DLD1 (cell line): ENCODE data around the gene F2R.
"Not testable (repeated sequence)": the region's sequence is repeated elsewhere in the genome, so short reads cannot be mapped to it uniquely, and the experiment has no call there.

Source experiments
- in situ Hi-C: cut with HindIII; loops from 2 replicates; pipeline ENCODE4 v1.10.0; 2017; ENCODE audit warnings: low sequenced_read_pairs

Gene F2R

GRCh38 chr5:76747706-76748105, 31.8 kb downstream of the F2R start:
- in situ Hi-C loops, result no loop called here

- in situ Hi-C loops, result no loop called here
Measured at GRCh38 chr5:76751291-76751690, 35.4 kb downstream of the F2R start.

DNA sequence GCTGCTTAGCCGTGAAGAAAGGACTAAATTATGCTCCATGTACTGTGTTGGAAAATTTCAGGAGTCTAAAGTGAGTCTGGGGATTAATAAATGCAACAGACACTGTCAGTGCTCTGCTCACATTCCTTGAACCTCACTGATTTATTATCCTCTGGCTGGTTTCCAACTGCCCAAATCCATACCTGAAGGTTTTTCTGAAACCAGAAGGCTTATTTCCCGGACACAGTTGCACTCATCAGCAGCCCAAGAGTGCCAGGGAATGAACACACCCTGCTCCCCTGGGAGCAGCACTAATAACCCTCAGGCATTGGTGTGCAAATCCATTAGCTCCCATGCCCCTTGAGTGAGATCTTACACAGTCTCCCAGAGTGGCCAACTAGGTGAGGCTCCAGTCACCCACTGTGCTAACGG, 38.7 kb downstream of the F2R start:
- in situ Hi-C loops, result no loop called here

DNA sequence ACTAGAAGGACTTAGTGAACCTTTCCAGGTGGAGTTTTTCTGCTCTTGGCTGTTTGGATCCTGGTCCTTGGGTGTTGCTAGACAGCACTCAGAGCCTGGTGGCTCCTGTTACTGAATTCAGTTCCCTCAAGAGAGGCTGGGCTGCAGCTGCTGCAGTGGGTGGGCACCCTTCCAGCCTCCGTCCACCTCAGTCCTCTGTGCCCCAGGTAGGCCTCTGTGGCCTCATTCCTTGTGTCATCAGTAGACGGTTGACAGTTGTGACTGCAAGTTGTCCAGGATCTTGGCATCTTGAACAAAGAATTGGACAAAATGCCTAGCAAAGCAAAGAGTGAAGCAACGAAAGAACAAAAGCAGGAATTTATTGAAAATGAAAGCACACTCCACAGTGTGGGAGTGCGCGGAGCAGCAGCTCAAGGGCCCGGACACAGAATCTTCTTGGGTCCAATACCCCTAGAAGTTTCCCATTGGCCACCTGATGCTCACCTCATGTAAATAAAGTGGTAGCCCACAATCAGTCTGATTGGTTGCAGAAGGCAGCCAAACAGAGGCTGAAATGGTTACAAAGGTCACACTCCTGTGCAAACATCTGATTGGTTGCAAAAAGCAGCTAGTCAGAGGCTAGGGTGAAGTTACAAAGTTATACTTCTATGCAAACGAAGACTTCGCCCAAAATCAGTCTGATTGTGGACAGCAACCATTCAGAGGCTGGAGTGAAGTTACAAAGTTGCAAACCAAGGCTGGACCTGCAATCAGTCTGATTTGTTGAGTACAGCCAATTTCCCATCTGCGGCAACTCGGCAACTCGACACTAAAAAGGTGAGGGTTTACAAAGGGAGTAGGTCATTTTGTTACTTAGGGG, 40.1 kb downstream of the F2R start:
- in situ Hi-C loops, result no loop called here

DNA sequence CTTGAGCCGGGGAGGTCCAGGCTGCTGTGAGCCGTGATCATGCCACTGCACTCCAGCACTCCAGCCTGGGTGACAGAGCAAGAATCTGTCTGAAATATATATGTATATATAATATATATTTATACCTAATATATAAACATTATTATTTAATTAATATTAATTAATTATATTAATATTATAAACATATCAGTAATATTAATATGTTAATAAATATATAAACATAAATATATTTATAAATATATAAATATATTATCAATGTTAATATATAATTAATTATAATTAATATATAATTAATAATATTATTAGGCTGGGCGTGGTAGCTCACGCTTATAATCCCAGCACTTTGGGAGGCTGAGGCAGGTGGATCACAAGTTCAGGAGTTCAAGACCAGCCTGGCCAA, 41.1 kb downstream of the F2R start:
- in situ Hi-C loops, result no loop called here

- in situ Hi-C loops, result not testable (repeated sequence)
Measured at GRCh38 chr5:76761118-76761517, 45.2 kb downstream of the F2R start.

DNA sequence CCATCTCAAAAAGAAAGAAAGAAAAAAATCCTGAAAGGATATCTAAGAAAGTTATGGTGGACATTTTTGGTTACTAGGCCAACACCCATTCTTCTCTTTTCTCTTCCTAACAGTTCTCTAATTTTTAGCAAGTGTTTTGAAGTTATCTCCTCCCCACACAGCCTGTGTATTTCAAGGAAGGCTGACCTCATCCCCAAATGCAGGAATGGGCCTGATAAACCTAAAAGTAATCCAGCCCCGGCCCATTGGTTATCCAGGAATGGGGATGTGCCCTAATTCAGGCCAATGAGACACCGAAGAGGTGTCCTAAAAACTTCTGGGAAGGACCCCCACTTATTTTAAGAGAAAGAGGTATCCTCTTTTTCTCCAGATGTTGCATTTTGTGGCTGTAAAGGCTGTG, 46.6 kb downstream of the F2R start:
- in situ Hi-C loops, result no loop called here

DNA sequence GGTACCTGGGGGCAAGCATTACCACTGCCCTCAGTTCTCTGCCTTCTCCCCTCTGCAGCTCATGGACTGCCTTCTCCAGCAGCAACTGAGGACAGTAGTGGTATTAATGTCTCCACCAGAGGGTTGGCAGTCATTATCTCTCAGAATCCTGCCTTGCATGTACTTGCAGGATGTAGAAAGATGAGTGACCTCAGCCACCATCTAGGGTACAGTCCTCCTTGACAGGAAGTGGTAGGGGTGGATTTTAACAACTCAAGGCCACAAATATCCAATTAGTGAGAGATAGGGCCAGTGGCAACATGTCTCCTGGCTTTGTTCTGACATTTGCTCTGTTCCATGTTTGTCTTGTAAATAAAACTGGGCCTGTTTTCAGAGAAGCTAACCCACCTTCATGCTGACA, 47.2 kb downstream of the F2R start:
- in situ Hi-C loops, result no loop called here

DNA sequence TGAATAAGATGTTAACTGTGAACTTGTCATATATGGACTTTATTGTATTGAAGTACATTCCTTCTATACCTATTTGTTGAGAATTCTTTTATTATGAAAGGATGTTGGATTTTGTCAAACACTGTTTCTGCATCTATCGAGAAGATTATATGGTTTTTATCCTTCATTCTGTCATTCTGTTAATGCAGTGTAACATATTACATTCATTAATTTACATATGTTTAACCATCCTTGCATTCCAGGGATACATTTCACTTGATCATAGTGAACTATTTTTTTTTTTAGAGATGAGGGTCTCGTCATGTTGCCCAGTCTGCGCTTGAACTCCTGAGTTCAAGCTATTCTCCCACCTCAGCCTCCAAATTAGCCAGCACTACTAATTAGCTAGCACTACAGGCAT, 48.4 kb downstream of the F2R start:
- in situ Hi-C loops, result no loop called here

GRCh38 chr5:76765249-76765648, 49.3 kb downstream of the F2R start:
- in situ Hi-C loops, result no loop called here

- in situ Hi-C loops, result no loop called here
Measured at GRCh38 chr5:76766746-76767145, 50.8 kb downstream of the F2R start.

DNA sequence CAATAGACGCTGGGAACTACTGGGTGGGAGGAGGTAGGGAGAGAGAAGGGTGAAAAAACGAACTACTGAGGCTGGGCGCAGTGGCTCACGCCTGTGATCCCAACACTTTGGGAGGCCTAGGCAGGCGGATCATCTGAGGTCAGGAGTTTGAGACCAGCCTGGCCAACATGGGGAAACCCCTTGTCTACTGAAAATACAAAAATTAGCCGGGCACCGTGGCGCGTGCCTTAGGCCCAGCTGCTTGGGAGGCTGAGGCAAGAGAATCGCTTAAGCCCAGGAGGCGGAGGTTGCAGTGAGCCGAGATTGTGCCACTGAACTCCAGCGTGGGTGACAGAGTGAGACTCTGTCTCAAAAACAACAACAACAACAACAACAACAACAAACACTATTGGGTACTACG, 55.1 kb downstream of the F2R start:
- in situ Hi-C loops, result not testable (repeated sequence)

DNA sequence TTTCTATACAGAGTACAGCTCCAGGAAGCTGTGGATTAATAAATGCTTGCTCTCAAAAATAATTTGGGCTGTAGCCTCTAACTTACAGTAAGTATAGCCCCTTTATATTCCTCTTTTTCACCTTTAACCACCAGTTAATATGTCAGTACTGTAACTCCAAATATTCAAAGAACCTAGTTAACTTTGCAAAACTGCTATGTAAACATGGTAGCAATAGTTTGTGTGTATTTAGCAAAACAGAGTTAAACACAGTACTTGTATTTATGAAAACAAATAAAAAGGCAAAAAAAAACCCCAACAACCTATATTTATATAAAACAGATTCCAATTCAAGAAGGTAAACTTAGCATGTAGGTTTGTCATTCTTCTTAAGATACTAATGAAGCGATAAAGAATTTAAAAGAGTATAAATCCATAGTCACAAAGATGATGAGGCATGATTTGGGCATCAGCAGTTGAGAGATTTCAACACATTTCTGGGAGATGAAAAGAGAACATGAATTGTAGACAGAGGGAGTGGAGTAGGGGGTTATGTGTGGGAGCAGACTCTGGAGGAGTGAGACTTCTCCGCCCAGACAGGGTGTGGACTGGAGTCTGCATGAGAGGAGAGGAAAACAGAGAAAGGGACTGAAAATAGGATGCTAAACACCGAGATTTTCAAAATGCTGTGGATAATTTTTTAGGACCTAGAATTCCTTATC, 55.9 kb downstream of the F2R start:
- in situ Hi-C loops, result no loop called here

DNA sequence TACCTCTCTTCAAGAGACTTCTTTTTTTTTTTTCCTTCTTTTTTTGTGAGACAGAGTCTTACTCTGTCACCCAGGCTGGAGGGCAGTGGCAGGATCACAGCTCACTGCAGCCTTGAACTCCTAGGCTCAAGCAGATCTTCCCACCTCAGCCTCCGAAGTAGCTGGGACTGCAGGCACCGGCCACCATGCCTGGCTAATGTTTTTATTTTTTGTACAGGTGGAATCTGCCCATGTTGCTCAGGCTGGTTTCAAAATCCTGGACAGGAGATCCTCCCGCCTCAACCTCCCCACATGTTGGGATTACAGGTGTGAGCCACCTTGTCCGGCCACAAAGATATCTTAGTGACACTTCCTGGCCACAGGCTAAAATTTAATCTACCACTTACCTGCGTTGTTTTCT, 60.0 kb downstream of the F2R start:
- in situ Hi-C loops, result no loop called here

DNA sequence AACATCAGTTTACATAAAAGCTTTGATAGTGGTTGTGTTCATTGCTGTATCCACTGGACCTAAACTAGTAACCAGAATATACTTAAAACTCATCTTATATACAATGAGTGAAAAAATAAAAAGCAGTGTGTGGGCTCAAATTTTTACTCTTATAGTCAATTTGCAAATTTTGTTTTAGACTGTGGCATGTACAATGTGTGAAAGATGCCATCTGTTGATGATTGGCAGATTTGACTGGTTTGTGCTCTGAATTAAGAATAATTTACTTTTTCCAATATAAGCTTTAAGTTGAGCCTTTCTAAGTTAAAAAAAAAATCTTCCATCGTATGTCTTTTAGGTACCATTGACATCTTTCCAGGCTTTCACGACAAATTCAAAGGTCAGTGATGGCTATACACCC, 60.5 kb downstream of the F2R start:
- in situ Hi-C loops, result no loop called here

GRCh38 chr5:76780616-76781015, 64.7 kb downstream of the F2R start:
- in situ Hi-C loops, result not testable (repeated sequence)

DNA sequence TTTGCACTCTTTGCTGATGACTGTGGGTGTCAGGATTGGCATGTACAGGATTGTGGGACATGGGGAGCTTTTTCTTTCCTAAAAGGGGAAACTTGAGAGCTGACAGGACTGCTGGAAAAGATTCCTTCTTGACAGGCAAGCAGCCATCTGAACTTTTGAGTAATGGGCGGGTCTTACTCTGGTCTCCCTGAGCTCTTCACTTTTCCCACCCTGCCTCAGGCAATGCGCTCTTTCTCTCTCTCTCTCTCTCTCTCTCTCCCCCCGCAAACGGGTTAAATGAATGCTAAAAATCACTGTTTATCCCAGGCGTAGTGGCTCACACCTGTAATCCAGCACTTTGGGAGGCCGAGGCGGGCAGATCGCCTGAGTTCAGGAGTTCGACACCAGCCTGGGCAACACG, 65.8 kb downstream of the F2R start:
- in situ Hi-C loops, result no loop called here

GRCh38 chr5:76782444-76782843, 66.5 kb downstream of the F2R start:
- in situ Hi-C loops, result no loop called here
